NCI-H1694 (cell line): Measurements from ENCODE around the gene UBXN10.

Experiments used
- DNase-seq: peaks from one replicate; lab custom pipeline; 2025; lab: John Stamatoyannopoulos, UW

The UBXN10 gene

DNA sequence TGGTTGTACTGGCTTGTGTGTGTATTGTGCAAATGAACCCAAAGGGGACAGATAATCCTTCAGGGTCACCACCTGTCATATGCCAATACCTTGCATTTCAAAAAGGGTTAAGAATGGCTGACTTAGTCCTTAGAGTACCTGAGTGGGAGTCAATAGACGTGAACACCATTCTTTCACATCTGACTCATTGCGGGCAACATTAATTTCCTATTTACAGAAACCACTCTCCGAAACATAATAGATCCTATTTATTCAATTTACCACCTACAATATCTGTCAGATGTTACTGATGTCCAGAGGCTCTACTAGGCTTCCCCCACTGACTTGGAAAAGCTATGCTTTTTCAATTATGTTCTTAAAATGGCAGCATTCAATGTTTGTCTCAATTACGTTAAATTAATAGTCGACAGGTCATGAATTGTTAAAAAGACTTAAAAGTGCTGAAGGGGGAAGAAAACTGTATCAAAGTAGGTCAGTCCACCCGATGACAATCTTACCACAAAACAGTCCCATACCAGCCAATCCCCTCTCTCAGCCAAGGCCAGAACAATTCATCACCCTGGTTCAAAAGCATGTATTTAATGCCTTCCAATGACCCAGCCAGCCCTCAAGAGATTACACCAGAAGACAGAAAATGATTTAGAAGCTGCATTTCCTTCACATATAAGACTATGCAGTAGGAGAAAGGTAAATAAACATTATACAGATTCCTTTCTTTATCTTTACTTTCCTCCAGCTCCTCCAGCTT is 49.1 kb downstream of the UBXN10 start:
- DNase-seq = no peak

DNA sequence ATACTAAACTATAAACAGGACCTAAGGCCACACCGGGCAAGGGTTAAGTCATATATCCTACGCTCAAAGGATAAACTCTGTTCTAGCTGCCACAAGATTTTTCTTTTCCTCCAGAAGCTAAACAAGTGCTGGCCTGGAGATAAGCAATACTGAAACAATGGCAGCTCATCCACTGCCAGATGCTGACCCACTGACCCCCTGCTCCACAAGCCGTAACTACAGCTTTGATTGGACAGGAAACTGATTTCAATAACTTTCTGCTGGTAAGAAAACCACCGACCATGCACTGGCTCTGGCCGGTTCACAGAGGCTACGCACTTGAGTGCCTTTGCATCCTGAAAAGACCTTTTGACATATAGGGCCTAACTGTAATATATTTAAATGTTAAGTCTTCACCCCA is 51.8 kb downstream of the UBXN10 start:
- DNase-seq = no peak

GRCh38 chr1:20240012-20240411 is 54.1 kb downstream of the UBXN10 start:
- DNase-seq = no peak

DNA sequence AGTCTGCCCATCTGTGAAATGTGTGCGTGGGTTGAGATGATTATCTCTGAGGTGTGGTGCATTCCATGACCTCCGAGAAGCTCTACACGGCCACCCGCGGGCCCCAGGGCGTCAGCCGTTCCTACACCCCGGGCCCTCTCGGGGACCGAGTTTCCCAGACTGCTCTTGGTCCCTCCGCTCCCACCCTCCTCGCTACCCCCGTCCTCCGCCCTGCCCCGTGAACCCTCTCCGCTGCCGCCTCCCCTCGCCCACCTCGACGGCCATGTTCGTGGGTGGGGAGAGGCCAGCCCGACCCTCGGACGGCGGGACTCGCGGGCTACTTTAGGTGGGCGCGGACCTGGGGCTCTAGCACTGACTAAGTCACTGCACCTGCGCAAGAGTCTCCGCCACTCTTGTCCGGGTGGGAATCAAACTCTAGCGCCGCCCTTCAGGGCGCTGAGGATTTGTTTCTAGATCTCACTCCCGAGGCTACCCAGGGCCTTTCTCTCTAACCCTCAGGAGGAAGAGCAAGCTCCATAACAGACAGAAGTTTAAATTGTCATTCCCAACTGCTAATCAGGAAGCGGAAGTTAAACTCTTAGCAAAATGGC is 57.1 kb downstream of the UBXN10 start:
- no peak for DNase-seq
